Liver (tissue), 3 donors: ENCODE results near the gene GIPC2.

Experiments used
- CTCF ChIP-seq: fragments of 150-350 bp; IDR thresholded peaks from 2 replicates; pipeline ENCODE4 v1.5.1; 2017; ENCODE audit warnings: improper control_type of control experiment, low read depth, low read length; ENCODE audit not compliant: missing input control
- EGR1 ChIP-seq, 2 donors: IDR thresholded peaks; 2 replicates each; pipeline ENCODE4 v1.6.1; 2016 to 2018; ENCODE audit warnings: antibody characterized with exemption in 2 of 2, low read depth in 2 of 2
- FOXA1 ChIP-seq: IDR thresholded peaks from 2 replicates; pipeline ENCODE4 v1.6.1; 2016; ENCODE audit warnings: antibody characterized with exemption
- GABPA ChIP-seq, 2 donors: IDR thresholded peaks in 1 of 2; conservative IDR thresholded peaks in 1 of 2; 2 replicates each; pipeline ENCODE4 v1.6.1; 2016; ENCODE audit warnings: antibody characterized with exemption in 2 of 2, mild to moderate bottlenecking in 1 of 2, moderate library complexity in 1 of 2
- HNF4G ChIP-seq: IDR thresholded peaks from 2 replicates; pipeline ENCODE4 v1.6.1; 2016; ENCODE audit warnings: antibody characterized with exemption
- JUND ChIP-seq, 2 donors: IDR thresholded peaks; 2 replicates each; pipeline ENCODE4 v1.6.1; 2016; ENCODE audit warnings: antibody characterized with exemption in 2 of 2
- NR2F2 ChIP-seq: IDR thresholded peaks from 2 replicates; pipeline ENCODE4 v1.6.1; 2016; ENCODE audit warnings: antibody characterized with exemption
- RAD21 ChIP-seq, 2 donors: IDR thresholded peaks; 2 replicates each; pipeline ENCODE4 v1.6.1; 2016; ENCODE audit warnings: antibody characterized with exemption in 2 of 2, mild to moderate bottlenecking in 2 of 2
- TAF1 ChIP-seq: conservative IDR thresholded peaks from 2 replicates; pipeline ENCODE4 v1.6.1; 2016; ENCODE audit warnings: antibody characterized with exemption, mild to moderate bottlenecking
- YY1 ChIP-seq: IDR thresholded peaks from 2 replicates; pipeline ENCODE4 v1.6.1; 2016; ENCODE audit warnings: antibody characterized with exemption, mild to moderate bottlenecking
- TF ChIP-seq, protein P1 (sequence below): IDR thresholded peaks from 2 replicates; pipeline ENCODE4 v1.6.1; 2016; ENCODE audit warnings: antibody characterized with exemption
- TF ChIP-seq, protein P2 (sequence below): IDR thresholded peaks from 2 replicates; pipeline ENCODE4 v1.6.1; 2016; ENCODE audit warnings: antibody characterized with exemption, mild to moderate bottlenecking
- TF ChIP-seq, protein P3 (sequence below): IDR thresholded peaks from 2 replicates; pipeline ENCODE4 v1.6.1; 2016; ENCODE audit warnings: antibody characterized with exemption
- TF ChIP-seq, protein P4 (sequence below): IDR thresholded peaks from 2 replicates; pipeline ENCODE4 v1.6.1; 2016; ENCODE audit warnings: antibody characterized with exemption
- donor health status: healthy.
- donor health status: healthy.

DNA sequence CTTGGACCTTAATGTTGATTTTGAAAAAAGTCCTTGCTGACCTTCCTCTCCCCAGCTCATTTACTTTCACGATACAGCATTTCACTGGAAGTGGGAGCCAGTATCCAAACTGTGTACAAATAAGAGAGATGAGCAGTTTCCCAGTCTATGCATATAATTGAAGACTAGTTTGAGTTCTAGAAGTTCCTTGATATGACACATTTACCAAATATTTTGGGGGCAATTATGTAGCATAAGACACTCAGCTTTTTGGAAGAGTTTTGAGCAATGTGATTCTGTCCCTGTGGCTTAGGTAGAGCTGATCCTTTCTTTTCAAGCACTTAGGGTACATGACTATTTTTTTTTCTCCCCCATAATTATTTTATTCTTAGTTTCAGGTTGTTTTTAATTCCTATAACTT lies 26.4 kb downstream of the GIPC2 start:
- TF ChIP-seq, protein P1, sequence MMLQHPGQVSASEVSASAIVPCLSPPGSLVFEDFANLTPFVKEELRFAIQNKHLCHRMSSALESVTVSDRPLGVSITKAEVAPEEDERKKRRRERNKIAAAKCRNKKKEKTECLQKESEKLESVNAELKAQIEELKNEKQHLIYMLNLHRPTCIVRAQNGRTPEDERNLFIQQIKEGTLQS: no peak
- TF ChIP-seq CTCF: no peak
- TF ChIP-seq NR2F2: no peak
- TF ChIP-seq YY1: no peak
- no peak for TF ChIP-seq RAD21 (IDR thresholded peaks at IDR 0.05)
- no peak for TF ChIP-seq EGR1 (IDR thresholded peaks at IDR 0.05; ENCODE audit: low read depth in 2 of 2)
- TF ChIP-seq, protein P2, sequence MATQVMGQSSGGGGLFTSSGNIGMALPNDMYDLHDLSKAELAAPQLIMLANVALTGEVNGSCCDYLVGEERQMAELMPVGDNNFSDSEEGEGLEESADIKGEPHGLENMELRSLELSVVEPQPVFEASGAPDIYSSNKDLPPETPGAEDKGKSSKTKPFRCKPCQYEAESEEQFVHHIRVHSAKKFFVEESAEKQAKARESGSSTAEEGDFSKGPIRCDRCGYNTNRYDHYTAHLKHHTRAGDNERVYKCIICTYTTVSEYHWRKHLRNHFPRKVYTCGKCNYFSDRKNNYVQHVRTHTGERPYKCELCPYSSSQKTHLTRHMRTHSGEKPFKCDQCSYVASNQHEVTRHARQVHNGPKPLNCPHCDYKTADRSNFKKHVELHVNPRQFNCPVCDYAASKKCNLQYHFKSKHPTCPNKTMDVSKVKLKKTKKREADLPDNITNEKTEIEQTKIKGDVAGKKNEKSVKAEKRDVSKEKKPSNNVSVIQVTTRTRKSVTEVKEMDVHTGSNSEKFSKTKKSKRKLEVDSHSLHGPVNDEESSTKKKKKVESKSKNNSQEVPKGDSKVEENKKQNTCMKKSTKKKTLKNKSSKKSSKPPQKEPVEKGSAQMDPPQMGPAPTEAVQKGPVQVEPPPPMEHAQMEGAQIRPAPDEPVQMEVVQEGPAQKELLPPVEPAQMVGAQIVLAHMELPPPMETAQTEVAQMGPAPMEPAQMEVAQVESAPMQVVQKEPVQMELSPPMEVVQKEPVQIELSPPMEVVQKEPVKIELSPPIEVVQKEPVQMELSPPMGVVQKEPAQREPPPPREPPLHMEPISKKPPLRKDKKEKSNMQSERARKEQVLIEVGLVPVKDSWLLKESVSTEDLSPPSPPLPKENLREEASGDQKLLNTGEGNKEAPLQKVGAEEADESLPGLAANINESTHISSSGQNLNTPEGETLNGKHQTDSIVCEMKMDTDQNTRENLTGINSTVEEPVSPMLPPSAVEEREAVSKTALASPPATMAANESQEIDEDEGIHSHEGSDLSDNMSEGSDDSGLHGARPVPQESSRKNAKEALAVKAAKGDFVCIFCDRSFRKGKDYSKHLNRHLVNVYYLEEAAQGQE: no peak
- no peak for TF ChIP-seq TAF1
- TF ChIP-seq JUND (IDR thresholded peaks at IDR 0.05): no peak
- TF ChIP-seq, protein P3, sequence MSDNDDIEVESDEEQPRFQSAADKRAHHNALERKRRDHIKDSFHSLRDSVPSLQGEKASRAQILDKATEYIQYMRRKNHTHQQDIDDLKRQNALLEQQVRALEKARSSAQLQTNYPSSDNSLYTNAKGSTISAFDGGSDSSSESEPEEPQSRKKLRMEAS: no peak
- no peak for TF ChIP-seq GABPA (IDR thresholded peaks at IDR 0.05 in 1 of 2, conservative IDR thresholded peaks at IDR 0.05 in 1 of 2)
- TF ChIP-seq HNF4G: no peak
- TF ChIP-seq, protein P4, sequence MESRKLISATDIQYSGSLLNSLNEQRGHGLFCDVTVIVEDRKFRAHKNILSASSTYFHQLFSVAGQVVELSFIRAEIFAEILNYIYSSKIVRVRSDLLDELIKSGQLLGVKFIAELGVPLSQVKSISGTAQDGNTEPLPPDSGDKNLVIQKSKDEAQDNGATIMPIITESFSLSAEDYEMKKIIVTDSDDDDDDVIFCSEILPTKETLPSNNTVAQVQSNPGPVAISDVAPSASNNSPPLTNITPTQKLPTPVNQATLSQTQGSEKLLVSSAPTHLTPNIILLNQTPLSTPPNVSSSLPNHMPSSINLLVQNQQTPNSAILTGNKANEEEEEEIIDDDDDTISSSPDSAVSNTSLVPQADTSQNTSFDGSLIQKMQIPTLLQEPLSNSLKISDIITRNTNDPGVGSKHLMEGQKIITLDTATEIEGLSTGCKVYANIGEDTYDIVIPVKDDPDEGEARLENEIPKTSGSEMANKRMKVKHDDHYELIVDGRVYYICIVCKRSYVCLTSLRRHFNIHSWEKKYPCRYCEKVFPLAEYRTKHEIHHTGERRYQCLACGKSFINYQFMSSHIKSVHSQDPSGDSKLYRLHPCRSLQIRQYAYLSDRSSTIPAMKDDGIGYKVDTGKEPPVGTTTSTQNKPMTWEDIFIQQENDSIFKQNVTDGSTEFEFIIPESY: no peak
- TF ChIP-seq FOXA1: no peak
